ENCODE results near the gene MMAB. TPM values are rescaled to one million over a fixed set of nuclear protein-coding genes. Genes with fewer than 3 reads are reported as not detected.

The MMAB gene
- total RNA-seq, 4 donors from 2014 or later, result 21.2 to 54.3 (median 25.6) TPM

- DNase-seq, result no peak
- ATAC-seq, result no peak
- H3K27ac ChIP-seq, result no peak overlapping the region
- no peak overlapping the region for H3K4me3 ChIP-seq
- intact Hi-C loops (cut with DNase I; ENCODE audit: low total_unique reads) (no loop called here), in situ Hi-C loops (cut with MboI; ENCODE audit: low sequenced_read_pairs in 4 of 4) (no loop called here)
- TF ChIP-seq CTCF (IDR thresholded peaks at IDR 0.05 in 4 of 5, conservative IDR thresholded peaks at IDR 0.05 in 1 of 5) (no peak), POLR2A (IDR thresholded peaks at IDR 0.05) (no peak)
- H3K36me3 ChIP-seq, result no peaks in the 10 kb centered on the region
- no peaks in the 10 kb centered on the region for H3K9me3 ChIP-seq
- peaks cover 36 to 44% (median 42%) of the 10 kb centered on the region in 3 donors for H3K27me3 ChIP-seq
- H3K4me1 ChIP-seq, result no peaks in the 10 kb centered on the region
Measured at GRCh38 chr12:109549613-109550270, 23.6 kb downstream of the MMAB start.

GRCh38 chr12:109548258-109548657 is 25.0 kb downstream of the MMAB start:
- Histone ChIP-seq H3K27me3 (peaks cover 36 to 42% (median 40%) of the 10 kb centered on the region in 3 donors), H3K4me1 (no peaks in the 10 kb centered on the region), H3K27ac (no peak overlapping the region), H3K4me3 (no peak overlapping the region), H3K9me3 (no peaks in the 10 kb centered on the region), H3K36me3 (no peaks in the 10 kb centered on the region)
- DNase-seq (no peak), ATAC-seq (no peak)
- TF ChIP-seq CTCF (IDR thresholded peaks at IDR 0.05 in 4 of 5, conservative IDR thresholded peaks at IDR 0.05 in 1 of 5) (no peak), POLR2A (IDR thresholded peaks at IDR 0.05) (no peak)
- in situ Hi-C loops (cut with MboI; ENCODE audit: low sequenced_read_pairs in 4 of 4), result no loop called here
- intact Hi-C loops (cut with DNase I; ENCODE audit: low total_unique reads), result no loop called here

- H3K4me1 ChIP-seq, result no peaks in the 10 kb centered on the region
- no peaks in the 10 kb centered on the region for H3K36me3 ChIP-seq
- intact Hi-C loops (cut with DNase I; ENCODE audit: low total_unique reads), result no loop called here
- no peak overlapping the region for H3K27ac ChIP-seq
- H3K4me3 ChIP-seq, result no peak overlapping the region
- H3K27me3 ChIP-seq, result peaks cover 36 to 38% (median 38%) of the 10 kb centered on the region in 3 donors
- H3K9me3 ChIP-seq, result no peaks in the 10 kb centered on the region
- DNase-seq, result no peak
- no peak for TF ChIP-seq CTCF (IDR thresholded peaks at IDR 0.05 in 4 of 5, conservative IDR thresholded peaks at IDR 0.05 in 1 of 5)
- no peak for TF ChIP-seq POLR2A (IDR thresholded peaks at IDR 0.05)
- in situ Hi-C loops (cut with MboI; ENCODE audit: low sequenced_read_pairs in 4 of 4), result no loop called here
- no peak for ATAC-seq
Measured at GRCh38 chr12:109547286-109547685, 26.0 kb downstream of the MMAB start.

- no peak for ATAC-seq
- Histone ChIP-seq H3K27me3 (peaks cover 26 to 32% (median 30%) of the 10 kb centered on the region in 3 donors), H3K9me3 (no peaks in the 10 kb centered on the region), H3K36me3 (no peaks in the 10 kb centered on the region), H3K4me1 (no peaks in the 10 kb centered on the region), H3K4me3 (no peak overlapping the region), H3K27ac (no peak overlapping the region)
- in situ Hi-C loops (cut with MboI; ENCODE audit: low sequenced_read_pairs in 4 of 4) (no loop called here), intact Hi-C loops (cut with DNase I; ENCODE audit: low total_unique reads) (no loop called here)
- no peak for DNase-seq
- TF ChIP-seq CTCF (IDR thresholded peaks at IDR 0.05 in 4 of 5, conservative IDR thresholded peaks at IDR 0.05 in 1 of 5), result no peak
- no peak for TF ChIP-seq POLR2A (IDR thresholded peaks at IDR 0.05)
Measured at GRCh38 chr12:109545826-109546225, 27.5 kb downstream of the MMAB start.
